ENCODE data around the gene GPR55. TPM values are rescaled to one million over a fixed set of nuclear protein-coding genes. Genes with fewer than 3 reads are reported as not detected.

The GPR55 gene
- total RNA-seq, 3 donors from 2014 or later = 1.2 to 1.6 (median 1.5) TPM

- H3K36me3 Mint-ChIP-seq (ENCODE audit: insufficient read depth) = no peaks in the 10 kb centered on the region
- peak overlapping the region; percentile 87 for H3K4me3 Mint-ChIP-seq
- no peak for DNase-seq
- ATAC-seq = peak; percentile 91 to 94
- no peaks in the 10 kb centered on the region for H3K9me3 Mint-ChIP-seq
- H3K4me1 Mint-ChIP-seq (ENCODE audit: low read depth) = peaks cover 25% of the 10 kb centered on the region
- H3K27me3 Mint-ChIP-seq (ENCODE audit: low read depth) = peaks cover 37% of the 10 kb centered on the region
Measured at GRCh38 chr2:230956827-230957755, 32.0 kb upstream of the GPR55 start.

- H3K9me3 Mint-ChIP-seq = no peaks in the 10 kb centered on the region
- ATAC-seq (no peak), DNase-seq (no peak)
- no peaks in the 10 kb centered on the region for H3K36me3 Mint-ChIP-seq (ENCODE audit: insufficient read depth)
- H3K4me3 Mint-ChIP-seq = no peak overlapping the region
- H3K27me3 Mint-ChIP-seq (ENCODE audit: low read depth) = peaks cover 36% of the 10 kb centered on the region
- peaks cover 30% of the 10 kb centered on the region for H3K4me1 Mint-ChIP-seq (ENCODE audit: low read depth)
Measured at GRCh38 chr2:230955163-230955737, 30.2 kb upstream of the GPR55 start.

GRCh38 chr2:230954746-230955145, 29.7 kb upstream of the GPR55 start:
- H3K9me3 Mint-ChIP-seq = no peaks in the 10 kb centered on the region

GRCh38 chr2:230953845-230954244, 28.8 kb upstream of the GPR55 start:
- Mint-ChIP-seq H3K4me3 (no peak overlapping the region), H3K4me1 (ENCODE audit: low read depth) (peaks cover 31% of the 10 kb centered on the region), H3K36me3 (ENCODE audit: insufficient read depth) (no peaks in the 10 kb centered on the region), H3K27me3 (ENCODE audit: low read depth) (peaks cover 25% of the 10 kb centered on the region), H3K9me3 (no peaks in the 10 kb centered on the region)
- DNase-seq (no peak), ATAC-seq (no peak)

More at GRCh38 chr2:230954746-230955145, 29.7 kb upstream of the GPR55 start:
- Mint-ChIP-seq H3K36me3 (ENCODE audit: insufficient read depth) (no peaks in the 10 kb centered on the region), H3K27me3 (ENCODE audit: low read depth) (peaks cover 32% of the 10 kb centered on the region), H3K4me1 (ENCODE audit: low read depth) (peaks cover 31% of the 10 kb centered on the region), H3K4me3 (no peak overlapping the region)
- no peak for ATAC-seq
- no peak for DNase-seq

- H3K4me1 Mint-ChIP-seq (ENCODE audit: low read depth) = peaks cover 20% of the 10 kb centered on the region
- peaks cover 15% of the 10 kb centered on the region for H3K27me3 Mint-ChIP-seq (ENCODE audit: low read depth)
- H3K4me3 Mint-ChIP-seq = no peak overlapping the region
- DNase-seq (no peak), ATAC-seq (no peak)
- H3K36me3 Mint-ChIP-seq (ENCODE audit: insufficient read depth) = no peaks in the 10 kb centered on the region
- no peaks in the 10 kb centered on the region for H3K9me3 Mint-ChIP-seq
Measured at GRCh38 chr2:230952226-230952956, 27.3 kb upstream of the GPR55 start.

- H3K27me3 Mint-ChIP-seq (ENCODE audit: low read depth) = peaks cover 9% of the 10 kb centered on the region
- ATAC-seq = no peak
- no peak for DNase-seq
- no peak overlapping the region for H3K4me3 Mint-ChIP-seq
- peaks cover 13% of the 10 kb centered on the region for H3K4me1 Mint-ChIP-seq (ENCODE audit: low read depth)
- H3K9me3 Mint-ChIP-seq = no peaks in the 10 kb centered on the region
- H3K36me3 Mint-ChIP-seq (ENCODE audit: insufficient read depth) = no peaks in the 10 kb centered on the region
Measured at GRCh38 chr2:230951396-230951795, 26.4 kb upstream of the GPR55 start.

- Mint-ChIP-seq H3K27me3 (ENCODE audit: low read depth) (peaks cover 9% of the 10 kb centered on the region), H3K9me3 (no peaks in the 10 kb centered on the region), H3K36me3 (ENCODE audit: insufficient read depth) (no peaks in the 10 kb centered on the region), H3K4me3 (no peak overlapping the region), H3K4me1 (ENCODE audit: low read depth) (peaks cover 13% of the 10 kb centered on the region)
- ATAC-seq = no peak
- no peak for DNase-seq
Measured at GRCh38 chr2:230950874-230951339, 25.9 kb upstream of the GPR55 start.

GRCh38 chr2:230949966-230950873, 25.2 kb upstream of the GPR55 start:
- H3K4me1 Mint-ChIP-seq (ENCODE audit: low read depth) = peaks cover 9% of the 10 kb centered on the region
- peak; percentile 70 to 73 for ATAC-seq
- no peaks in the 10 kb centered on the region for H3K36me3 Mint-ChIP-seq (ENCODE audit: insufficient read depth)
- H3K9me3 Mint-ChIP-seq = no peaks in the 10 kb centered on the region
- DNase-seq = no peak
- H3K27me3 Mint-ChIP-seq (ENCODE audit: low read depth) = peaks cover 6% of the 10 kb centered on the region
- no peak overlapping the region for H3K4me3 Mint-ChIP-seq

- Mint-ChIP-seq H3K4me3 (no peak overlapping the region), H3K4me1 (ENCODE audit: low read depth) (peaks cover 23% of the 10 kb centered on the region), H3K9me3 (no peaks in the 10 kb centered on the region), H3K27me3 (ENCODE audit: low read depth) (peaks cover 5% of the 10 kb centered on the region), H3K36me3 (ENCODE audit: insufficient read depth) (no peaks in the 10 kb centered on the region)
- ATAC-seq (no peak), DNase-seq (no peak)
Measured at GRCh38 chr2:230947908-230948365, 22.9 kb upstream of the GPR55 start.

- no peaks in the 10 kb centered on the region for H3K9me3 Mint-ChIP-seq
- ATAC-seq (no peak), DNase-seq (no peak)
- no peaks in the 10 kb centered on the region for H3K36me3 Mint-ChIP-seq (ENCODE audit: insufficient read depth)
- no peak overlapping the region for H3K4me3 Mint-ChIP-seq
- H3K4me1 Mint-ChIP-seq (ENCODE audit: low read depth) = peaks cover 25% of the 10 kb centered on the region
- peaks cover 5% of the 10 kb centered on the region for H3K27me3 Mint-ChIP-seq (ENCODE audit: low read depth)
Measured at GRCh38 chr2:230947235-230947576, 22.2 kb upstream of the GPR55 start.

GRCh38 chr2:230946429-230947234, 21.6 kb upstream of the GPR55 start:
- Mint-ChIP-seq H3K9me3 (no peaks in the 10 kb centered on the region), H3K27me3 (ENCODE audit: low read depth) (peaks cover 8% of the 10 kb centered on the region), H3K36me3 (ENCODE audit: insufficient read depth) (no peaks in the 10 kb centered on the region), H3K4me3 (no peak overlapping the region), H3K4me1 (ENCODE audit: low read depth) (peaks cover 25% of the 10 kb centered on the region)
- ATAC-seq = no peak
- DNase-seq = no peak

GRCh38 chr2:230944757-230945372, 19.8 kb upstream of the GPR55 start:
- Mint-ChIP-seq H3K4me3 (no peak overlapping the region), H3K4me1 (ENCODE audit: low read depth) (peaks cover 19% of the 10 kb centered on the region), H3K9me3 (no peaks in the 10 kb centered on the region), H3K27me3 (ENCODE audit: low read depth) (peaks cover 8% of the 10 kb centered on the region), H3K36me3 (ENCODE audit: insufficient read depth) (no peaks in the 10 kb centered on the region)
- ATAC-seq (peak in 1 of 2 donors; percentile 6), DNase-seq (no peak)

Data from activated T-cell treated with anti-CD3 and anti-CD28 coated beads, Interleukin-2, amount 50 U/mL, for 4 hours (primary cell).